ENCODE results near the gene CCDC127. TPM values are rescaled to one million over a fixed set of nuclear protein-coding genes. Genes with fewer than 3 reads are reported as not detected.

Gene CCDC127
- total RNA-seq, 2 donors from 2014 or later: 8.4 to 9.7 TPM

GRCh38 chr5:171801-172331 is 46.1 kb downstream of the CCDC127 start:
- Mint-ChIP-seq H3K27me3 (ENCODE audit: insufficient read depth) (no peaks in the 10 kb centered on the region), H3K4me3 (no peak overlapping the region), H3K4me1 (peaks cover 7% of the 10 kb centered on the region), H3K9me3 (no peaks in the 10 kb centered on the region), H3K27ac (no peak overlapping the region), H3K36me3 (ENCODE audit: low read depth) (peaks cover 4% of the 10 kb centered on the region)
- WGBS, 2 experiments (ENCODE audit: insufficient coverage in 1 of 2, insufficient read length in 1 of 2): 88 to 90% methylated on average over 17 to 23 of the region's 23 CpGs
- no peaks in the 10 kb centered on the region for H3K27me3 ChIP-seq (ENCODE audit: control insufficient read depth, insufficient read depth, low read length, poor library complexity, severe bottlenecking)
- no peaks in the 10 kb centered on the region for H3K36me3 ChIP-seq (ENCODE audit: control insufficient read depth, insufficient read depth, low read length)
- no peak for TF ChIP-seq CTCF (conservative IDR thresholded peaks at IDR 0.05)
- no peak for DNase-seq
- H3K4me1 ChIP-seq (ENCODE audit: control insufficient read depth, insufficient read depth, low read length): peaks cover 3% of the 10 kb centered on the region
- H3K9me3 ChIP-seq (ENCODE audit: control insufficient read depth, low read length): no peaks in the 10 kb centered on the region
- no peak overlapping the region for H3K9ac ChIP-seq (ENCODE audit: extremely low read depth, low read length, poor library complexity, severe bottlenecking)
- H3K4me3 ChIP-seq (ENCODE audit: low read length): no peak overlapping the region
- H3K27ac ChIP-seq (ENCODE audit: low read depth, low read length): no peak overlapping the region

GRCh38 chr5:170971-171800 is 46.8 kb downstream of the CCDC127 start:
- H3K4me3 Mint-ChIP-seq: no peak overlapping the region
- Histone ChIP-seq H3K4me3 (ENCODE audit: low read length) (no peak overlapping the region), H3K36me3 (ENCODE audit: control insufficient read depth, insufficient read depth, low read length) (no peaks in the 10 kb centered on the region), H3K4me1 (ENCODE audit: control insufficient read depth, insufficient read depth, low read length) (peaks cover 1% of the 10 kb centered on the region), H3K27ac (ENCODE audit: low read depth, low read length) (peak overlapping the region; percentile 44), H3K9ac (ENCODE audit: extremely low read depth, low read length, poor library complexity, severe bottlenecking) (no peak overlapping the region), H3K27me3 (ENCODE audit: control insufficient read depth, insufficient read depth, low read length, poor library complexity, severe bottlenecking) (no peaks in the 10 kb centered on the region), H3K9me3 (ENCODE audit: control insufficient read depth, low read length) (no peaks in the 10 kb centered on the region)
- no peaks in the 10 kb centered on the region for H3K27me3 Mint-ChIP-seq (ENCODE audit: insufficient read depth)
- DNase-seq: no peak
- peaks cover 3% of the 10 kb centered on the region for H3K9me3 Mint-ChIP-seq
- peaks cover 6% of the 10 kb centered on the region for H3K36me3 Mint-ChIP-seq (ENCODE audit: low read depth)
- peaks cover under 1% of the 10 kb centered on the region for H3K4me1 Mint-ChIP-seq
- TF ChIP-seq CTCF (conservative IDR thresholded peaks at IDR 0.05): no peak
- 94 to 98% methylated on average over 23 to 37 of the region's 37 CpGs for WGBS, 2 experiments (ENCODE audit: insufficient coverage in 1 of 2, insufficient read length in 1 of 2)
- H3K27ac Mint-ChIP-seq: no peak overlapping the region

GRCh38 chr5:169728-170094 is 48.2 kb downstream of the CCDC127 start:
- H3K27ac Mint-ChIP-seq: no peak overlapping the region
- no peaks in the 10 kb centered on the region for H3K9me3 ChIP-seq (ENCODE audit: control insufficient read depth, low read length)
- no peak for DNase-seq
- H3K27ac ChIP-seq (ENCODE audit: low read depth, low read length): no peak overlapping the region
- peaks cover 5% of the 10 kb centered on the region for H3K9me3 Mint-ChIP-seq
- no peak overlapping the region for H3K4me3 ChIP-seq (ENCODE audit: low read length)
- H3K27me3 ChIP-seq (ENCODE audit: control insufficient read depth, insufficient read depth, low read length, poor library complexity, severe bottlenecking): no peaks in the 10 kb centered on the region
- peaks cover 8% of the 10 kb centered on the region for H3K36me3 Mint-ChIP-seq (ENCODE audit: low read depth)
- TF ChIP-seq CTCF (conservative IDR thresholded peaks at IDR 0.05): peak; percentile 14
- no peak overlapping the region for H3K9ac ChIP-seq (ENCODE audit: extremely low read depth, low read length, poor library complexity, severe bottlenecking)
- WGBS, 2 experiments (ENCODE audit: insufficient coverage in 1 of 2, insufficient read length in 1 of 2): 92 to 97% methylated on average over 10 to 12 of the region's 12 CpGs
- no peaks in the 10 kb centered on the region for H3K27me3 Mint-ChIP-seq (ENCODE audit: insufficient read depth)
- H3K4me3 Mint-ChIP-seq: no peak overlapping the region
- no peaks in the 10 kb centered on the region for H3K4me1 ChIP-seq (ENCODE audit: control insufficient read depth, insufficient read depth, low read length)
- H3K4me1 Mint-ChIP-seq: no peaks in the 10 kb centered on the region
- no peaks in the 10 kb centered on the region for H3K36me3 ChIP-seq (ENCODE audit: control insufficient read depth, insufficient read depth, low read length)
